K562 (cell line): ENCODE measurements around the gene HEXIM2. TPM values are rescaled to one million over a fixed set of nuclear protein-coding genes. Genes with fewer than 3 reads are reported as not detected.
A peak's percentile ranks its signal among the peaks of the same experiment; 100 is the strongest.

Experiments
- AFF1 ChIP-seq, 2 experiments: fragments of 450-650 bp; IDR thresholded peaks; 2 replicates each; pipeline ENCODE4 v1.6.1; 2018; ENCODE audit warnings: mild to moderate bottlenecking in 2 of 2, low read depth in 1 of 2; ENCODE audit not compliant: partially characterized antibody in 2 of 2
- E4F1 ChIP-seq: fragments of 250-450 bp; sonication (Bioruptor Pico); IDR thresholded peaks from 2 replicates; pipeline ENCODE4 v1.5.0; 2021; ENCODE audit warnings: mild to moderate bottlenecking, borderline replicate concordance
- ELF2 ChIP-seq: fragments of 250-450 bp; sonication (Bioruptor Pico); IDR thresholded peaks from 2 replicates; pipeline ENCODE4 v1.5.0; 2021; ENCODE audit warnings: mild to moderate bottlenecking
- EP300 ChIP-seq: IDR thresholded peaks from 2 replicates; pipeline ENCODE4 v1.6.1; 2012; ENCODE audit warnings: low read length, improper control_type of control experiment
- ESRRA ChIP-seq: fragments of 450-650 bp; IDR thresholded peaks from 2 replicates; pipeline ENCODE4 v1.6.1; 2014; ENCODE audit warnings: low read depth, mild to moderate bottlenecking, moderate library complexity, borderline replicate concordance
- GTF2B ChIP-seq: IDR thresholded peaks from 2 replicates; pipeline ENCODE4 v1.6.1; 2011; ENCODE audit not compliant: insufficient read length; ENCODE audit errors: extremely low read depth
- JUN ChIP-seq, 2 experiments: sonication (generic) in 1 of 2; formaldehyde crosslinking in 1 of 2; IDR thresholded peaks; 2 replicates each; pipeline versions ENCODE4 v1.6.1 to v1.8.0; 2012 to 2022; ENCODE audit warnings: borderline replicate concordance in 2 of 2, mild to moderate bottlenecking in 2 of 2, improper control_type of control experiment in 1 of 2, low read depth in 1 of 2, low read length in 1 of 2, missing genetic modification reagents in 1 of 2
- L3MBTL2 ChIP-seq: fragments of 450-650 bp; IDR thresholded peaks from 2 replicates; pipeline ENCODE4 v1.6.1; 2016; ENCODE audit warnings: mild to moderate bottlenecking, moderate library complexity
- MCM5 ChIP-seq: fragments of 450-650 bp; IDR thresholded peaks from 2 replicates; pipeline ENCODE4 v1.6.1; 2016; ENCODE audit warnings: low read depth
- PHB ChIP-seq: fragments of 250-450 bp; sonication (Bioruptor Pico); IDR thresholded peaks from 2 replicates; pipeline ENCODE4 v1.5.0; 2021
- SNRNP70 ChIP-seq: fragments of 200-400 bp; formaldehyde crosslinking; optimal IDR thresholded peaks from 2 replicates; pipeline ENCODE3; 2017; ENCODE audit warnings: low read depth, low read length
- XRCC3 ChIP-seq: fragments of 450-650 bp; IDR thresholded peaks from 2 replicates; pipeline ENCODE4 v1.6.1; 2017; ENCODE audit warnings: mild to moderate bottlenecking, moderate library complexity
- ZNF140 ChIP-seq: fragments of 250-450 bp; sonication (Bioruptor Pico); IDR thresholded peaks from 2 replicates; pipeline ENCODE4 v1.8.0; 2021; ENCODE audit warnings: moderate library complexity, mild to moderate bottlenecking, inconsistent platforms
- ZNF184 ChIP-seq: sonication (generic); formaldehyde crosslinking; IDR thresholded peaks from 2 replicates; pipeline ENCODE4 v1.5.0; 2020; ENCODE audit warnings: missing genetic modification reagents
- ZNF561 ChIP-seq: fragments of 450-650 bp; formaldehyde crosslinking; conservative IDR thresholded peaks from 2 replicates; pipeline ENCODE4 v1.4.0; 2020; ENCODE audit warnings: mild to moderate bottlenecking, moderate library complexity
- ZSCAN29 ChIP-seq: fragments of 450-650 bp; IDR thresholded peaks from 2 replicates; pipeline ENCODE4 v1.6.1; 2017
- polyA plus RNA-seq, 8 experiments: library from polyadenylated mRNA; depleted of rRNA in 4 of 8; stranded (reverse) in 5 of 8; unstranded in 3 of 8; fragments of >200 nt; fragmentation: Nextera tagmentation in 2 of 8; fragmentation: Illumina TruSeq in 1 of 8; extraction: Ambion mirVana in 2 of 8; extraction: Trizol in 1 of 8; gene quantifications; 2 replicates each; pipeline versions ENCODE4 v1.2.1 to v1.2.3, GENCODE V29; 2011 to 2014; ENCODE audit warnings: inconsistent platforms in 1 of 8, missing spikeins in 1 of 8
- total RNA-seq, 7 experiments: library from RNA; depleted of rRNA in 6 of 7; stranded (reverse); fragments of >200 nt in 6 of 7; fragmentation: Illumina TruSeq in 2 of 7; extraction: Trizol in 2 of 7; gene quantifications; 2 replicates each; pipeline versions ENCODE4 v1.2.1 to v1.2.3, GENCODE V29; 2011 to 2021; ENCODE audit warnings: low replicate concordance in 1 of 7
- TF ChIP-seq, protein P1 (sequence below), 2 experiments: IDR thresholded peaks; 2 replicates each; pipeline ENCODE4 v1.6.1; 2011; ENCODE audit warnings: borderline replicate concordance in 1 of 2, control low read depth in 1 of 2, low read depth in 1 of 2, low read length in 1 of 2, mild to moderate bottlenecking in 1 of 2, mixed read lengths in 1 of 2, moderate library complexity in 1 of 2; ENCODE audit not compliant: insufficient read depth in 1 of 2, insufficient read length in 1 of 2, poor library complexity in 1 of 2, severe bottlenecking in 1 of 2; ENCODE audit errors: extremely low read depth in 1 of 2

The HEXIM2 gene
- total and polyA plus RNA-seq, 9 of the 15 experiments (the other 6 are each of a cell fraction or from before 2014, with no cell fraction given), result 0.69 to 3.4 (median 1.1) TPM; not detected in 2

GRCh38 chr17:45149037-45149668 is 12.5 kb upstream of the HEXIM2 start (continued):
- TF ChIP-seq AFF1 (IDR thresholded peaks at IDR 0.05; ENCODE audit: low read depth in 1 of 2, partially characterized antibody in 2 of 2) (no peak), ZNF561 (CRISPR knock-in tag) (no peak), E4F1 (CRISPR knock-in tag) (no peak), GTF2B (no peak), SNRNP70 (no peak), L3MBTL2 (no peak; the same call in 1 of the 2 replicates), ESRRA (no peak), ZNF184 (no peak), EP300 (0 out of 2 replicates have a peak, but pooled peaks have one; percentile 3), JUN (IDR thresholded peaks at IDR 0.05; ENCODE audit: borderline replicate concordance, low read depth, low read length) (no peak), JUN (CRISPR knock-in tag; IDR thresholded peaks at IDR 0.05; ENCODE audit: borderline replicate concordance) (0 out of 2 replicates have a peak, but pooled peaks have one; percentile 18), XRCC3 (no peak), ZSCAN29 (no peak), PHB (0 out of 2 replicates have a peak, but pooled peaks have one; percentile 73), ELF2 (peak; percentile 50; the same call in 1 of the 2 replicates), ZNF140 (CRISPR knock-in tag) (no peak), MCM5 (no peak)
- TF ChIP-seq, protein P1, sequence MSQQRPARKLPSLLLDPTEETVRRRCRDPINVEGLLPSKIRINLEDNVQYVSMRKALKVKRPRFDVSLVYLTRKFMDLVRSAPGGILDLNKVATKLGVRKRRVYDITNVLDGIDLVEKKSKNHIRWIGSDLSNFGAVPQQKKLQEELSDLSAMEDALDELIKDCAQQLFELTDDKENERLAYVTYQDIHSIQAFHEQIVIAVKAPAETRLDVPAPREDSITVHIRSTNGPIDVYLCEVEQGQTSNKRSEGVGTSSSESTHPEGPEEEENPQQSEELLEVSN (IDR thresholded peaks at IDR 0.05; ENCODE audit: borderline replicate concordance in 1 of 2, extremely low read depth in 1 of 2, insufficient read depth in 1 of 2, insufficient read length in 1 of 2, low read depth in 1 of 2, low read length in 1 of 2, poor library complexity in 1 of 2, severe bottlenecking in 1 of 2), result peak; percentile 13 to 23
